Measurements from ENCODE around the gene SAA2. TPM values are rescaled to one million over a fixed set of nuclear protein-coding genes. Genes with fewer than 3 reads are reported as not detected.
"Not testable (repeated sequence)": the region's sequence is repeated elsewhere in the genome, so short reads cannot be mapped to it uniquely, and the experiment has no call there.

The SAA2 gene
- total RNA-seq, 1 donor from 2014 or later, result not detected

DNA sequence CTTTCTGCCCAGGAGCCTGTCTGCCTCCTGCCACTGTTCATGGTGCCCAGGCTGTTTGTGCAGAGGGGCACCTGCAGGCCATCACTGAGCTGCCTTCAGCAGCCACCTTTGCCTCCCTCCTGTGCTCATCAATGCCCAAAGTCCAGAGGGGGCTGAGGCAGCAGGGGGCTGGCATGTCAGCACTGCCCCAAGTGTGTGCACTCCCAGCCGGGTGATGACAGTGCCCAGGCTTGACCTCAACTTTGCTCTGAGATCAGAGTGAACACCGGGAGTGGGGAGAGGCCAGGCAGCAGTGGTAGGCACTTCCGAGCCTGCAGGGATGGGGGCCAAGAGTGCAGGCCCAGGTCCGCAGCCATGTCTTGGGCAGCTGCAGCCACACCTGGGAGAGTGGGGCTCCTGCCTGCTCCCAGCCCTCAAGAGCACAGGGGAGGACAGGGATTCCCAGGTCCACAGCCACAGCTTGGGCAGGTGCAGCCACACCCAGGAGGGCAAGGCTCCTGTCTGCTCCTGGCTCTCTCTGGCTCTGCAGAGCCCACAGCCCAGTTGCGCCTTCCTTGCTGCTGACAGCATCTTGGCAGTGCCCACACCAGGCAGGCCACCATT lies 27.1 kb downstream of the SAA2 start:
- H3K27me3 Mint-ChIP-seq (ENCODE audit: low read depth), result peaks cover 7% of the 10 kb centered on the region

GRCh38 chr11:18209058-18209457 lies 39.4 kb downstream of the SAA2 start:
- no peak overlapping the region for H3K27ac Mint-ChIP-seq (ENCODE audit: unreplicated experiment)
- peaks cover 7% of the 10 kb centered on the region for H3K4me1 Mint-ChIP-seq
- H3K4me3 Mint-ChIP-seq, result no peak overlapping the region
- no peak for TF ChIP-seq CTCF (conservative IDR thresholded peaks at IDR 0.05)
- H3K9me3 Mint-ChIP-seq, result no peaks in the 10 kb centered on the region
- no peaks in the 10 kb centered on the region for H3K36me3 Mint-ChIP-seq (ENCODE audit: low read depth)
- DNase-seq (ENCODE audit: low read depth, low spot score), result no peak
- no peaks in the 10 kb centered on the region for H3K27me3 Mint-ChIP-seq (ENCODE audit: low read depth)

More for the DNA sequence above, 27.1 kb downstream of the SAA2 start:
- TF ChIP-seq CTCF (conservative IDR thresholded peaks at IDR 0.05), result no peak
- Mint-ChIP-seq H3K36me3 (ENCODE audit: low read depth) (no peaks in the 10 kb centered on the region), H3K9me3 (peaks cover 5% of the 10 kb centered on the region), H3K4me3 (no peak overlapping the region), H3K4me1 (no peaks in the 10 kb centered on the region), H3K27ac (ENCODE audit: unreplicated experiment) (no peak overlapping the region)
- DNase-seq (ENCODE audit: low read depth, low spot score), result no peak

GRCh38 chr11:18204771-18205170 lies 43.7 kb downstream of the SAA2 start:
- H3K9me3 Mint-ChIP-seq, result peaks cover 3% of the 10 kb centered on the region
- peaks cover 5% of the 10 kb centered on the region for H3K4me1 Mint-ChIP-seq
- H3K4me3 Mint-ChIP-seq, result no peak overlapping the region
- no peak for DNase-seq (ENCODE audit: low read depth, low spot score)
- peaks cover 2% of the 10 kb centered on the region for H3K27me3 Mint-ChIP-seq (ENCODE audit: low read depth)
- H3K27ac Mint-ChIP-seq (ENCODE audit: unreplicated experiment), result no peak overlapping the region
- peaks cover 2% of the 10 kb centered on the region for H3K36me3 Mint-ChIP-seq (ENCODE audit: low read depth)
- TF ChIP-seq CTCF (conservative IDR thresholded peaks at IDR 0.05), result no peak

- DNase-seq (ENCODE audit: low read depth, low spot score), result no peak
- Mint-ChIP-seq H3K27me3 (ENCODE audit: low read depth) (peaks cover 2% of the 10 kb centered on the region), H3K27ac (ENCODE audit: unreplicated experiment) (no peak overlapping the region), H3K4me1 (peaks cover 5% of the 10 kb centered on the region), H3K36me3 (ENCODE audit: low read depth) (peaks cover 2% of the 10 kb centered on the region), H3K9me3 (peaks cover 3% of the 10 kb centered on the region), H3K4me3 (no peak overlapping the region)
- TF ChIP-seq CTCF (conservative IDR thresholded peaks at IDR 0.05), result no peak
Measured at GRCh38 chr11:18204220-18204619, 44.2 kb downstream of the SAA2 start.

DNA sequence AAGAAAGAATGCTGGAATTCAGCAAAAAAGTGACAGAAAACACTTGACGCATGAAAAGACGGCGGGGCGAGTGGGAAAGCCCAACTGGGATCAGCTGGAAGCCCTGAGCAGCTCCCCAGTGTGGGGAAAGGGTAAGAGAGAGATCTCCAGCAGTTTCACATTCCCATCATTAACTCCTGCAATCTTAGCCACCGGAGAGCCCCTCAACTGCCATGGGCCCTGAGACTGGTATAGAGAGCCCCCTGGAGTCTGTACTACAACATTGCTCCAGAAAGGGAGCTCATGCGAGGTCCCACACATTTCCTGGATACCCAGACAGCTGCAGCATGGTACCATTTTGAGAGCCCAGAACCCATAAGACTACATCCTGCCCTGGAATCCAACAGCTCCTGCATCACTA lies 44.7 kb downstream of the SAA2 start:
- H3K27ac Mint-ChIP-seq (ENCODE audit: unreplicated experiment), result no peak overlapping the region
- peaks cover 3% of the 10 kb centered on the region for H3K9me3 Mint-ChIP-seq
- peaks cover 5% of the 10 kb centered on the region for H3K4me1 Mint-ChIP-seq
- H3K27me3 Mint-ChIP-seq (ENCODE audit: low read depth), result peaks cover 2% of the 10 kb centered on the region
- H3K36me3 Mint-ChIP-seq (ENCODE audit: low read depth), result peaks cover 2% of the 10 kb centered on the region
- no peak overlapping the region for H3K4me3 Mint-ChIP-seq
- peak; percentile 61 for TF ChIP-seq CTCF (conservative IDR thresholded peaks at IDR 0.05)
- DNase-seq (ENCODE audit: low read depth, low spot score), result peak; percentile 26

GRCh38 chr11:18197738-18198137 lies 50.7 kb downstream of the SAA2 start:
- not testable (repeated sequence) for H3K27me3 Mint-ChIP-seq (ENCODE audit: low read depth); DNase-seq (ENCODE audit: low read depth, low spot score); H3K4me1 Mint-ChIP-seq; H3K36me3 Mint-ChIP-seq (ENCODE audit: low read depth); H3K9me3 Mint-ChIP-seq; H3K27ac Mint-ChIP-seq (ENCODE audit: unreplicated experiment); H3K4me3 Mint-ChIP-seq

All from neural crest cell (in vitro differentiated cells).